ENCODE measurements around the gene MUC3A.

DNA sequence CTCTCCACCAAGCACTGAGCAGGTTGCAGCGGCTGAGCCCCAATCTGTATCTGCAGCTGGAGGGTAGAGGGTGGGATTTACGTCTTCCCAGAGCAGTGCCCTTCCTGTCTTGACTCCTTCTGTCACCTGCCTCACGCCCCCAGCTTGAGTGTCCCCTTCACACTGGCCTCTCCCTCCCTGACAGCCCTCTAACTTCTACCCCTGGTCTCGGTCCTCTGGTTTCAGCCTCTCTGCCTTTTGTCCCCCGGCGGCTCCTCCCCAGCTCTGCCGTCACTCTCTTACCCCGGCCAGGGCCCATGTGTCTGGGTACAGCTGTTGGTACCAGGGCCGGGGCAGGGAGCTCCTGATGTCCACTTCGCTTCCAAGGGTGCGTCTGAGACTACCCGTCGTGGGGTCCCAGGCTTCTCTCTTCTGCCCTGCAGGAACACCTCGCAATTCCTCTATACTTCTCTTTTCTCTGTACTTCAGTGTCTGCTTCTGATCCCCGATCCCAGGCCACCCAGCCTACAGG lies 654 bp downstream of the MUC3A start:
- TF ChIP-seq TCF12 (IDR thresholded peaks at IDR 0.05; ENCODE audit: low read depth, low read length) (no peak), CBX8 (IDR thresholded peaks at IDR 0.05; ENCODE audit: borderline replicate concordance, low read depth, low read length) (no peak), FOSL1 (IDR thresholded peaks at IDR 0.05; ENCODE audit: insufficient read depth, low read depth, low read length) (no peak), EP300 (IDR thresholded peaks at IDR 0.05; ENCODE audit: borderline replicate concordance in 1 of 2, low read depth in 2 of 2, low read length in 2 of 2) (no peak), EZH2 (IDR thresholded peaks at IDR 0.05; ENCODE audit: low read depth, low read length, severe bottlenecking) (no peak), RNF2 (IDR thresholded peaks at IDR 0.05; ENCODE audit: borderline replicate concordance, low read depth, low read length, missing control alignments, poor library complexity, severe bottlenecking) (no peak), GTF2F1 (IDR thresholded peaks at IDR 0.05; ENCODE audit: borderline replicate concordance, low read depth, low read length) (no peak), NRF1 (IDR thresholded peaks at IDR 0.05; ENCODE audit: low read depth, low read length) (no peak)
- TF ChIP-seq, protein P1, sequence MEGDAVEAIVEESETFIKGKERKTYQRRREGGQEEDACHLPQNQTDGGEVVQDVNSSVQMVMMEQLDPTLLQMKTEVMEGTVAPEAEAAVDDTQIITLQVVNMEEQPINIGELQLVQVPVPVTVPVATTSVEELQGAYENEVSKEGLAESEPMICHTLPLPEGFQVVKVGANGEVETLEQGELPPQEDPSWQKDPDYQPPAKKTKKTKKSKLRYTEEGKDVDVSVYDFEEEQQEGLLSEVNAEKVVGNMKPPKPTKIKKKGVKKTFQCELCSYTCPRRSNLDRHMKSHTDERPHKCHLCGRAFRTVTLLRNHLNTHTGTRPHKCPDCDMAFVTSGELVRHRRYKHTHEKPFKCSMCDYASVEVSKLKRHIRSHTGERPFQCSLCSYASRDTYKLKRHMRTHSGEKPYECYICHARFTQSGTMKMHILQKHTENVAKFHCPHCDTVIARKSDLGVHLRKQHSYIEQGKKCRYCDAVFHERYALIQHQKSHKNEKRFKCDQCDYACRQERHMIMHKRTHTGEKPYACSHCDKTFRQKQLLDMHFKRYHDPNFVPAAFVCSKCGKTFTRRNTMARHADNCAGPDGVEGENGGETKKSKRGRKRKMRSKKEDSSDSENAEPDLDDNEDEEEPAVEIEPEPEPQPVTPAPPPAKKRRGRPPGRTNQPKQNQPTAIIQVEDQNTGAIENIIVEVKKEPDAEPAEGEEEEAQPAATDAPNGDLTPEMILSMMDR (IDR thresholded peaks at IDR 0.05; ENCODE audit: control extremely low read depth in 1 of 3, insufficient read depth in 1 of 3, low read depth in 1 of 3, low read length in 3 of 3): no peak
- TF ChIP-seq, protein P2, sequence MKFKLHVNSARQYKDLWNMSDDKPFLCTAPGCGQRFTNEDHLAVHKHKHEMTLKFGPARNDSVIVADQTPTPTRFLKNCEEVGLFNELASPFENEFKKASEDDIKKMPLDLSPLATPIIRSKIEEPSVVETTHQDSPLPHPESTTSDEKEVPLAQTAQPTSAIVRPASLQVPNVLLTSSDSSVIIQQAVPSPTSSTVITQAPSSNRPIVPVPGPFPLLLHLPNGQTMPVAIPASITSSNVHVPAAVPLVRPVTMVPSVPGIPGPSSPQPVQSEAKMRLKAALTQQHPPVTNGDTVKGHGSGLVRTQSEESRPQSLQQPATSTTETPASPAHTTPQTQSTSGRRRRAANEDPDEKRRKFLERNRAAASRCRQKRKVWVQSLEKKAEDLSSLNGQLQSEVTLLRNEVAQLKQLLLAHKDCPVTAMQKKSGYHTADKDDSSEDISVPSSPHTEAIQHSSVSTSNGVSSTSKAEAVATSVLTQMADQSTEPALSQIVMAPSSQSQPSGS (IDR thresholded peaks at IDR 0.05; ENCODE audit: low read length): no peak
- TF ChIP-seq, protein P3, sequence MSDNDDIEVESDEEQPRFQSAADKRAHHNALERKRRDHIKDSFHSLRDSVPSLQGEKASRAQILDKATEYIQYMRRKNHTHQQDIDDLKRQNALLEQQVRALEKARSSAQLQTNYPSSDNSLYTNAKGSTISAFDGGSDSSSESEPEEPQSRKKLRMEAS (IDR thresholded peaks at IDR 0.05): no peak

All from H1 (cell line).